HEK293 (cell line): Measurements from ENCODE around the gene CENPM.

Experiments used
- CTCF ChIA-PET: fragments of 350-600 bp; formaldehyde crosslinking; extraction: SDS; loops from one replicate; lab custom pipeline; 2021; ENCODE audit warnings: antibody characterized with exemption; lab: Yijun Ruan, JAX
- POLR2A ChIA-PET: fragments of 300-600 bp; formaldehyde crosslinking; extraction: SDS; loops from one replicate; lab custom pipeline; 2020; ENCODE audit warnings: antibody characterized with exemption, inconsistent platforms; lab: Yijun Ruan, JAX
- H3K27ac ChIP-seq: fragments of 200-500 bp; sonication (Bioruptor generic); 2 replicates; pipeline ENCODE4 v1.5.1; 2014; ENCODE audit warnings: low read depth, low read length, control low read depth, inconsistent platforms; ENCODE audit errors: extremely low read depth
- H3K36me3 ChIP-seq, 2 experiments: fragments of 200-500 bp in 1 of 2; sonication (Bioruptor generic) in 1 of 2; 1 replicate in 1 of 2; 2 replicates in 1 of 2; pipeline ENCODE4 v1.5.1; 2014 to 2017; ENCODE audit warnings: inconsistent platforms in 2 of 2, low read length in 2 of 2; ENCODE audit not compliant: control insufficient read depth in 2 of 2, insufficient read depth in 1 of 2
- H3K4me1 ChIP-seq: fragments of 200-500 bp; sonication (Bioruptor generic); 2 replicates; pipeline ENCODE4 v1.5.1; 2014; ENCODE audit warnings: mild to moderate bottlenecking, low read length, inconsistent platforms; ENCODE audit not compliant: control insufficient read depth, insufficient read depth
- H3K4me3 ChIP-seq: 2 replicates; pipeline ENCODE4 v1.5.1; 2011; ENCODE audit warnings: low read depth, mild to moderate bottlenecking, control low read depth, low read length, moderate library complexity
- H3K9me3 ChIP-seq: fragments of 200-500 bp; sonication (Bioruptor generic); 2 replicates; pipeline ENCODE4 v1.5.1; 2014; ENCODE audit warnings: low read depth, low read length, inconsistent platforms; ENCODE audit not compliant: control insufficient read depth, insufficient read depth
- BCL11A ChIP-seq: fragments of 450-650 bp; formaldehyde crosslinking; IDR thresholded peaks from 2 replicates; pipeline ENCODE4 v1.5.1; 2016; ENCODE audit warnings: low read depth, missing biosample characterization, missing genetic modification characterization
- EGR2 ChIP-seq: fragments of 450-650 bp; formaldehyde crosslinking; IDR thresholded peaks from 2 replicates; pipeline ENCODE4 v1.5.1; 2016; ENCODE audit warnings: low read depth, missing biosample characterization, missing genetic modification characterization
- GLIS1 ChIP-seq: fragments of 450-650 bp; formaldehyde crosslinking; IDR thresholded peaks from 2 replicates; pipeline ENCODE4 v1.5.1; 2016; ENCODE audit warnings: missing biosample characterization, missing genetic modification characterization
- GLIS2 ChIP-seq: fragments of 450-650 bp; formaldehyde crosslinking; IDR thresholded peaks from 2 replicates; pipeline ENCODE4 v1.5.1; 2016; ENCODE audit warnings: missing biosample characterization, missing genetic modification characterization
- HOXA7 ChIP-seq: sonication (generic); formaldehyde crosslinking; IDR thresholded peaks from 2 replicates; pipeline ENCODE4 v1.8.1; 2022; ENCODE audit warnings: missing genetic modification reagents, borderline replicate concordance
- KLF16 ChIP-seq: fragments of 450-650 bp; formaldehyde crosslinking; IDR thresholded peaks from 2 replicates; pipeline ENCODE4 v1.5.1; 2017; ENCODE audit warnings: missing biosample characterization, missing genetic modification characterization
- KLF17 ChIP-seq: fragments of 450-650 bp; formaldehyde crosslinking; IDR thresholded peaks from 2 replicates; pipeline ENCODE4 v1.5.1; 2016; ENCODE audit warnings: missing biosample characterization, missing genetic modification characterization
- PBX3 ChIP-seq: sonication (generic); formaldehyde crosslinking; IDR thresholded peaks from 2 replicates; pipeline ENCODE4 v1.8.1; 2022; ENCODE audit warnings: mild to moderate bottlenecking, moderate library complexity, missing genetic modification reagents
- SETDB1 ChIP-seq: IDR thresholded peaks from one replicate; pipeline ENCODE4 v1.6.1; 2017; ENCODE audit warnings: mild to moderate bottlenecking, low read length, moderate library complexity, mixed read lengths; ENCODE audit not compliant: insufficient read length
- SP3 ChIP-seq: fragments of 450-650 bp; formaldehyde crosslinking; IDR thresholded peaks from 2 replicates; pipeline ENCODE4 v1.5.1; 2016; ENCODE audit warnings: missing biosample characterization, missing genetic modification characterization
- SP7 ChIP-seq: fragments of 450-650 bp; formaldehyde crosslinking; IDR thresholded peaks from 2 replicates; pipeline ENCODE4 v1.5.1; 2016; ENCODE audit warnings: missing biosample characterization, missing genetic modification characterization
- TRIM28 ChIP-seq: IDR thresholded peaks from 2 replicates; pipeline ENCODE4 v1.6.1; 2011; ENCODE audit warnings: low read length, control low read depth, borderline replicate concordance
- ZBTB48 ChIP-seq: fragments of 450-650 bp; formaldehyde crosslinking; IDR thresholded peaks from 2 replicates; pipeline ENCODE4 v1.5.1; 2016; ENCODE audit warnings: missing biosample characterization, missing genetic modification characterization
- ZFHX2 ChIP-seq: fragments of 450-650 bp; formaldehyde crosslinking; conservative IDR thresholded peaks from 2 replicates; pipeline ENCODE4 v1.5.1; 2016; ENCODE audit warnings: missing biosample characterization, missing genetic modification characterization
- ZIC2 ChIP-seq: fragments of 450-650 bp; formaldehyde crosslinking; IDR thresholded peaks from 2 replicates; pipeline ENCODE4 v1.5.1; 2016; ENCODE audit warnings: missing biosample characterization, missing genetic modification characterization
- ZNF292 ChIP-seq: fragments of 450-650 bp; formaldehyde crosslinking; IDR thresholded peaks from 2 replicates; pipeline ENCODE4 v1.5.1; 2016; ENCODE audit warnings: low read depth, missing biosample characterization, missing genetic modification characterization, borderline replicate concordance
- ZNF335 ChIP-seq: fragments of 450-650 bp; formaldehyde crosslinking; conservative IDR thresholded peaks from 2 replicates; pipeline ENCODE4 v1.5.1; 2016; ENCODE audit warnings: missing biosample characterization, missing genetic modification characterization
- ZNF398 ChIP-seq: fragments of 450-650 bp; formaldehyde crosslinking; IDR thresholded peaks from 2 replicates; pipeline ENCODE4 v1.5.1; 2017; ENCODE audit warnings: missing biosample characterization, missing genetic modification characterization
- ZNF624 ChIP-seq: fragments of 450-650 bp; formaldehyde crosslinking; IDR thresholded peaks from 2 replicates; pipeline ENCODE4 v1.5.1; 2017; ENCODE audit warnings: missing biosample characterization, missing genetic modification characterization
- ZNF639 ChIP-seq: fragments of 450-650 bp; formaldehyde crosslinking; IDR thresholded peaks from 2 replicates; pipeline ENCODE4 v1.5.1; 2016; ENCODE audit warnings: missing biosample characterization, missing genetic modification characterization
- ZNF654 ChIP-seq: fragments of 450-650 bp; formaldehyde crosslinking; IDR thresholded peaks from 2 replicates; pipeline ENCODE4 v1.5.1; 2016; ENCODE audit warnings: low read depth, missing biosample characterization, missing genetic modification characterization
- ZNF664 ChIP-seq: fragments of 450-650 bp; formaldehyde crosslinking; IDR thresholded peaks from 2 replicates; pipeline ENCODE4 v1.5.1; 2016; ENCODE audit warnings: missing biosample characterization, missing genetic modification characterization
- ZNF747 ChIP-seq: fragments of 450-650 bp; formaldehyde crosslinking; IDR thresholded peaks from 2 replicates; pipeline ENCODE4 v1.5.1; 2016; ENCODE audit warnings: missing biosample characterization, missing genetic modification characterization
- ZNF830 ChIP-seq: fragments of 450-650 bp; IDR thresholded peaks from 2 replicates; pipeline ENCODE4 v1.5.0; 2018; ENCODE audit warnings: missing biosample characterization, missing genetic modification characterization, low read depth, mild to moderate bottlenecking, moderate library complexity
- ZSCAN30 ChIP-seq: fragments of 450-650 bp; IDR thresholded peaks from 2 replicates; pipeline ENCODE4 v1.5.1; 2018; ENCODE audit warnings: missing biosample characterization, mild to moderate bottlenecking, missing genetic modification characterization, moderate library complexity
- ZXDB ChIP-seq: fragments of 450-650 bp; formaldehyde crosslinking; IDR thresholded peaks from 2 replicates; pipeline ENCODE4 v1.5.1; 2016; ENCODE audit warnings: missing biosample characterization, missing genetic modification characterization
- TF ChIP-seq, protein P1 (sequence below): fragments of 450-650 bp; formaldehyde crosslinking; IDR thresholded peaks from 2 replicates; pipeline ENCODE4 v1.5.1; 2016; ENCODE audit warnings: missing biosample characterization, missing genetic modification characterization, low read depth

Gene CENPM

GRCh38 chr22:41978732-41979131 is 31.8 kb upstream of the CENPM start:
- TF ChIP-seq TRIM28 (no peak), SETDB1 (no peak), EGR2 (peak; percentile 59), SP7 (tag by site-specific recombination) (no peak), ZIC2 (tag by site-specific recombination) (no peak), ZNF398 (tag by site-specific recombination) (peak; percentile 55; the same call in 1 of the 2 replicates), ZNF292 (tag by site-specific recombination) (no peak), ZNF654 (tag by site-specific recombination) (no peak), KLF16 (tag by site-specific recombination) (no peak), ZNF639 (no peak), HOXA7 (CRISPR knock-in tag) (no peak), ZNF830 (tag by site-specific recombination) (no peak), ZNF624 (tag by site-specific recombination) (no peak), ZFHX2 (tag by site-specific recombination) (peak; percentile 63)
- no peak overlapping the region for H3K4me3 ChIP-seq
- ChIA-PET POLR2A (no interaction called here), CTCF (no interaction called here)
- H3K27ac ChIP-seq: no peak overlapping the region
- no peaks in the 10 kb centered on the region for H3K9me3 ChIP-seq
- H3K36me3 ChIP-seq: no peaks in the 10 kb centered on the region
- H3K4me1 ChIP-seq: peaks cover 3% of the 10 kb centered on the region; the same call in 1 of the 2 replicates

GRCh38 chr22:41976961-41977566 is 30.1 kb upstream of the CENPM start:
- ChIA-PET CTCF (no interaction called here), POLR2A (no interaction called here)
- peak overlapping the region; percentile 34 for H3K4me3 ChIP-seq
- no peaks in the 10 kb centered on the region for H3K9me3 ChIP-seq
- H3K36me3 ChIP-seq: no peaks in the 10 kb centered on the region
- no peak overlapping the region; the same call in 1 of the 2 replicates for H3K27ac ChIP-seq
- peaks cover 3% of the 10 kb centered on the region; the same call in 1 of the 2 replicates for H3K4me1 ChIP-seq
- TF ChIP-seq PBX3 (0 out of 2 replicates have a peak, but pooled peaks have one; percentile 47), ZNF335 (peak; percentile 21), ZNF747 (tag by site-specific recombination) (no peak), GLIS2 (tag by site-specific recombination) (peak; percentile 70), GLIS1 (tag by site-specific recombination) (peak; percentile 46; the same call in 1 of the 2 replicates), ZFHX2 (tag by site-specific recombination) (peak; percentile 68), ZNF664 (tag by site-specific recombination) (no peak), ZBTB48 (tag by site-specific recombination) (peak; percentile 54; the same call in 1 of the 2 replicates), ZXDB (tag by site-specific recombination) (peak; percentile 30), ZSCAN30 (tag by site-specific recombination) (0 out of 2 replicates have a peak, but pooled peaks have one; percentile 15), SP3 (tag by site-specific recombination) (no peak), BCL11A (no peak), KLF17 (tag by site-specific recombination) (peak; percentile 30; the same call in 1 of the 2 replicates), EGR2 (peak; percentile 46; the same call in 1 of the 2 replicates)
- TF ChIP-seq, protein P1, sequence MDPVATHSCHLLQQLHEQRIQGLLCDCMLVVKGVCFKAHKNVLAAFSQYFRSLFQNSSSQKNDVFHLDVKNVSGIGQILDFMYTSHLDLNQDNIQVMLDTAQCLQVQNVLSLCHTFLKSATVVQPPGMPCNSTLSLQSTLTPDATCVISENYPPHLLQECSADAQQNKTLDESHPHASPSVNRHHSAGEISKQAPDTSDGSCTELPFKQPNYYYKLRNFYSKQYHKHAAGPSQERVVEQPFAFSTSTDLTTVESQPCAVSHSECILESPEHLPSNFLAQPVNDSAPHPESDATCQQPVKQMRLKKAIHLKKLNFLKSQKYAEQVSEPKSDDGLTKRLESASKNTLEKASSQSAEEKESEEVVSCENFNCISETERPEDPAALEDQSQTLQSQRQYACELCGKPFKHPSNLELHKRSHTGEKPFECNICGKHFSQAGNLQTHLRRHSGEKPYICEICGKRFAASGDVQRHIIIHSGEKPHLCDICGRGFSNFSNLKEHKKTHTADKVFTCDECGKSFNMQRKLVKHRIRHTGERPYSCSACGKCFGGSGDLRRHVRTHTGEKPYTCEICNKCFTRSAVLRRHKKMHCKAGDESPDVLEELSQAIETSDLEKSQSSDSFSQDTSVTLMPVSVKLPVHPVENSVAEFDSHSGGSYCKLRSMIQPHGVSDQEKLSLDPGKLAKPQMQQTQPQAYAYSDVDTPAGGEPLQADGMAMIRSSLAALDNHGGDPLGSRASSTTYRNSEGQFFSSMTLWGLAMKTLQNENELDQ (tag by site-specific recombination): no peak
